G401.6 (cell line): Measurements from ENCODE around the gene CD274.

ENCODE experiments used
- FAIRE-seq: peaks from 2 replicates; lab custom pipeline; 2012; peaks lifted over from hg19 to GRCh38; lab: Jason Lieb, UNC

Gene CD274

GRCh38 chr9:5500441-5501235 lies 50.3 kb downstream of the CD274 start:
- FAIRE-seq = no peak

DNA sequence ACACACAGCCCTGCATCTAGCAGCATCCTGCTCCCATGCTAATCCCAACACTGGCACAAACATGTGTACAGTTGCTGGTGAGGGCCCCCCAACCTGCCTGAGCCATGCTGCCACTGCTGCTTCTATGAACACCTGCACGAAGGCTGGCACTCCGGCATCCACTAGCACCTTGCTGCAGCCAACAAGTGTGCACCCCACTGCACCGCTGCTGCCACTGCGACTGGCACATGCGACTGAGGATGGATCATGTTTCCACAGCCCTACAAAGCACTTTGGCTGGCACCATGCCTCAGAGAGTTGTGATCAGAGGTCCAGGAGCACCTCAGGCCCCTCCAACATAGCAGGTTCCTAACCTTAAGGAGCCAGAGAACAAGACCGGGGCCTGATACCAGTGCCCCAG lies 52.2 kb downstream of the CD274 start:
- FAIRE-seq = no peak

- FAIRE-seq = no peak
Measured at GRCh38 chr9:5509573-5509972, 59.2 kb downstream of the CD274 start.

DNA sequence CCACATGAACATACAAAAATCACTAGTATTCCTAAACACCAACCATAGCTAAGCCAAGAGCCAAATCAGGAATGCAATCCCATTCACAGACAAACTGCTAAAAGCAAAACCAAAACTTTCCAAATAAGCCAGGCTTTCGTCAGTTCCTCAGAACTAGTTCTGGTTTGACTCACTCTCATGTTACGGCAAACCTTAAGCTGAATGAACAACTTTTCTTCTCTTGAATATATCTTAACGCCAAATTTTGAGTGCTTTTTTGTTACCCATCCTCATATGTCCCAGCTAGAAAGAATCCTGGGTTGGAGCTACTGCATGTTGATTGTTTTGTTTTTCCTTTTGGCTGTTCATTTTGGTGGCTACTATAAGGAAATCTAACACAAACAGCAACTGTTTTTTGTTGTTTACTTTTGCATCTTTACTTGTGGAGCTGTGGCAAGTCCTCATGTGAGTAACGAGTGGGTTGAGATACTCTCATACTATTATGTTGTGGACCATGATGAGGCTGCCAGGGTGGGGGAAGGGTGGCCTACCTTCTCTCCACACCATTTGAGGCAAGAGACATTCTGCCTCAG lies 60.1 kb downstream of the CD274 start, which contains the start of gene PDCD1LG2:
PDCD1LG2 (plus strand) TSS at position 172 of the 572 bp plus-strand sequence. CDS start 12,016 bp downstream, outside the sequence.
- FAIRE-seq = no peak

- FAIRE-seq = no peak
Measured at GRCh38 chr9:5510989-5511388, 60.6 kb downstream of the CD274 start.

GRCh38 chr9:5511476-5511875 lies 61.1 kb downstream of the CD274 start:
- FAIRE-seq = no peak

- no peak for FAIRE-seq
Measured at GRCh38 chr9:5511935-5512580, 61.7 kb downstream of the CD274 start.

DNA sequence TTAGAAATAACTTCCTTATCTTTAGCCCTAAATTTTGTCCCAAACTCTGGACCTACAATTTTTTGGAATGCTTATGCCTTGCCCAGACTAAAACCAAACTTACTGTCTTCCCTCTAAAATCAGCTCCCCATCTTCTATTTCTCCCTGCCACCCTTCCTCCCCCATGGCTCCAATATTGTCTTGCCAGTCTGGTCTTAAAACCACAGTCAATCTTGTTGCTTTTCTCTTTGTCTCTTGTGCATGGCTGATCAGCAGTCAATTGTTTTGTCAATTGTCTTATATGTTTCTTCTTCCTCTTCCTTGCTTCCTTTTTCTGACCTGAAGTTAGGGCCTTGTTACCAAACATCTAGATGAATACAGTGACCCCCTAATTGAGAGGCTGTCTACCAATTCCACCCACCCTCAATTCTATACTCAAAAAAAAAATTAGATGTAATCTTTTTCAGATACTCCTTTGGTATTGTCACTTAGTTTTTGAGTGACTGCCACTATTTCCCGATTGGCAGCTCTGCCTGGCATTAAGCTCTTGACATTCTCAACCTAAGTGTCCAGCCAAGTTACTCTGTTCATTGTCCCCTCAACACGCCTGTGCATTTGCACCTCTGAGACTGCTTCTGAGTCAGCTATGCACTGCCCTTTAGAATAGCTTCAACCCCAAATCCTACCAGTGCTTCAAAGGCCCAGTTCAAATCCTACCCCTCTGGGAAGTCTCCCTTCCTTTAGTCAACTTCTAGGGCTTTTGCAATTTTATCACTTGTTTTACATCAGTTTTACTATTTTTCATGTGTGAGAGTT lies 62.5 kb downstream of the CD274 start:
- no peak for FAIRE-seq

- no peak for FAIRE-seq
Measured at GRCh38 chr9:5513966-5514616, 63.7 kb downstream of the CD274 start.

GRCh38 chr9:5514617-5515260 lies 64.4 kb downstream of the CD274 start:
- no peak for FAIRE-seq

DNA sequence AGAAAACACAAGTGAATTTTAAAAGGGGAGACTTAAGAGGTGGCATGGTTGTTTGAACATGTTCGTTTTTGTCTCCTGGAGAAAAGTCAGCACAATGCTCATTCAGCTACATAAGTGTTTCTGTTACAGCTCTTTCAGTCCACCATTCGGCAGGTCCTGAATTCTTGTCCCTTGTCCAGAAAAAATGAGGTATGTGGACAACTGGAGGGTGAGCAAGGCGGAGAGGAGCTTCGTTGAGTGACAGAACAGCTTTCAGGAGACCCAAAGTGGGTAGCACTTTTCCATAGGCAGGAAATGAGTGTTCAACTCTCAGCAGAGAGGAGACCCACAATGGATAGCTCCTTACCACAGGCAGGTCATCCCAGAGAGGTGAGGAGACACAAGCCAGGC lies 64.9 kb downstream of the CD274 start:
- no peak for FAIRE-seq

GRCh38 chr9:5516453-5517220 lies 66.3 kb downstream of the CD274 start:
- no peak for FAIRE-seq

DNA sequence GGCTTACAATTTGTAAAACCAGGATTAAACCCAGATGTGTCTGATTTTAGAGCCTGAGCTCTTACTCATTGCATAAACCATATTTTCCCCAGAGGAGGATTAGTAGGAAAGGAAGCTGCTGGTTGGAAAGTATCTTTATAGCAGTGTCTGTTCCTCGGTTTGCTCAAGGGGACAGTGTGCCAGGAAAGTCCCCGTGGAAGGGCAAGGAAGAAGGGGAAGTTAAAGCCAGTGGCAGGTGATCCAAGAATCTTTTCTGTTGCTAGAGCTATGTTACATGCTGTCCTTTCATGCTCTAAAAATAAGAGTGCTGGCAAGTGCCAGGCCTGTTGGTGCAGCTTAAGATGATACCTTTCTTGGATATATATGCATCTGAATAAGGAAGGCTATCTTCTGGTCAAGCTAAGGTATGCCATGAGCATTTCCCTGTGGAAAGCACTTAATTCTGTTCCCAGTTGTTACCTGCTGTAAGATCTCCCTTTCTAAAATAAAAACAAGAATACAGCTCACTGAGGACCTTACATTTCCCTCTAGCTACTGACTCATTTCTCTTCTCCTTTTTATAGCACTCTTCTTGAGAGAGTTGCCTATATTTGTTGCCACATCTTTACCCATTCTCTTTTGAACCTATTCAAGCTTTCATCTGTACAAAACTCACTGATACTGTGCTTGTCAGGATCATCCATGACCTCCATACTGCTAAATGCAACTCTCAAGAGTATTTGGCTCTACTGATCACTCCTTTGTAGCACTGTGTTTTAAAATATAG lies 68.0 kb downstream of the CD274 start:
- FAIRE-seq = no peak

- FAIRE-seq = no peak
Measured at GRCh38 chr9:5518937-5519319, 68.6 kb downstream of the CD274 start.
